Inferior parietal cortex (tissue), 1 donor: ENCODE results near the gene FLNB.

Source experiments
- DNase-seq: peaks from one replicate; pipeline ENCODE4 v3.0.0-alpha.2; 2016; ENCODE audit errors: extremely low spot score

Gene FLNB

DNA sequence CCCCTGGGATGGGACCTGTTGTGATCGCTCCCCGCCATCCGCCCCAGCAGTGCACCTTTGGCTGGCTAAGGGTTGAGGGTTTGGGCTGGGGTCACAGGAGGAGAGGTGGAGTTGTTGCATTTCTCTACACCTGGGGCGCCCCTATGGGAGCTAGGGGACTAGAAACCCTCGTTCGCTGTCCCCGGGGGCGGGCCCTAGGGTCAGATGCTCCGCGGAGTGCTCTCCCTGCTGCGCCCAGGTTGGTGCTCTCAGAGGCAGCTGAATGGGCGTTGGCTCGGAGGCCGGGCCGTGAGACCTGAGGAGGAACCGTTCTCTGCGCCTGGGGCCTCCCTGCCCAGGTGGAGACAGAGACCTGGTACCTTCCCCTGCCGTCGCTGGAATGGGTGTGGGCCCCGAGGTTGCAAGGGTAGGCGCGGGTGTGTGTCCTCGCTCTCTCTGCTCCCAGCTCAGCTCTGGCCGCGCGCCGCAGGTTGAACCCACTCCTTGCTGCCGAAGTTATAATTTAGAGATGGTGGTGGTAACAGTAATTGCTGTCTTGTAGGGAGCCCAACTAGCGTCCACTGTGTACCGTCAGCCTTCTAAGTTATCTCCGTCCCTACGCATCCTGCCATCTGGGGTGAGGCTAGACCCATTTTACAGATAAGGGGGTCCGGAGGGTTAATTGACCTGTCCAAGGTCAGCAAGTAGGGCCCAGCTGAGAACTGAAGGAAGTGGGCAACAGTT is 965 bp downstream of the FLNB start:
- no peak for DNase-seq

DNA sequence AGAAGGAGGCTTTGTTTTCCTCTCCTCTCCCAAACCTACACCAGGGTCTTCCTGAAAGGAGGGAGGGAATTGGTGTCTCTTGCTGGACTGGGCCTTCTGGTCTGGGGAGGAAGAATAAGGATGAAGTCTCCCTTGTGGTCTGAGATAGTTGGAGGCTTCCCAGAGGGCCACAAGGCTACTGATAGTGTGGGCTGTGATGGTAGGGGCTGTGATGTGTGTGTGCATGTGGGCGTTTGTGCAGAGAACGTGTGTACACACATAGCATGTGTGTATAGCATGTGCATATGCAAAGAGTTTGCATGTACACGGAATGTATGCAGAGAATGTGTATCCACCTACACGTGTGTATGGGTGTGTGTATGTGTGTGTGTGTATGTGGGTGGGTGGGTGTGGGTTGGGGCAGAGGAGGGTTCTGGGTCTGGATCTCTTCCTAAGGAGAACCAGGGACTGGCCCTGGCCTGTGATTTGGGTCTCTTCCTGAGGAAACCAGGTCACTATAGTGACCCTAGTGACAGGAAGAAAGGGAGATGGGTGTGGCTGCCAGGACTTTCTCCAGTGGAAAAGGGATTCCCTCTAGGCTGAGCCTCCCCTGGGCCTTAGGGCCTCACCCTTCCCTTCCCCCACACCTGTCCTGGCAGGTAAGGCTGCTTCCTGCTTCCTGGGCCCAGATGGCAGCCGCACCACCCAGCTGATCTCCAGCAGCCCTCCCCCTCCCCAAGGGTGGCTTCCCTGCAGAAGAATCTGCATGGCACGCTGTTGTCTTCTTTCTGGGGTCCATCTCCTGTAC is 1.7 kb downstream of the FLNB start:
- DNase-seq, result no peak

DNA sequence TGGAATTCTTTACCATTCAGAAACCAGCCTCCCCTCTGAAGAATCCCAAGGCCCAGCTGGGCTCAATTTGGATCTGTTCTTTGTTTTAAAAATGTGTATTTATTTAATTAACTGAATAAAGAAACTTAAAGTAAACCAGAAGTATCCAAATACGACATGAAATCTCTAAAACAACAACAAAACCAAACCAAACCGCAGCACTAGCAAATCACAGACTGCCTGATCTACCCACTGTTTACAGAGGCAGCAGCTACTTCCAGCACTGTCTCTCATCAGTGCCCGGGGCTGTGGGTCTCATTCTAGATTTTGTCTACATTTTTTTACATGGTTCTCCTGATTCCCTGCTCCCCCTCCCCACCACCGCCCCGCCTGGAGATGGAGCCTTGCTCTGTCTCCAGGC is 2.3 kb downstream of the FLNB start:
- DNase-seq, result no peak

- DNase-seq, result no peak
Measured at GRCh38 chr3:58011580-58011979, 3.4 kb downstream of the FLNB start.

GRCh38 chr3:58012302-58012701 is 4.1 kb downstream of the FLNB start:
- DNase-seq, result no peak

DNA sequence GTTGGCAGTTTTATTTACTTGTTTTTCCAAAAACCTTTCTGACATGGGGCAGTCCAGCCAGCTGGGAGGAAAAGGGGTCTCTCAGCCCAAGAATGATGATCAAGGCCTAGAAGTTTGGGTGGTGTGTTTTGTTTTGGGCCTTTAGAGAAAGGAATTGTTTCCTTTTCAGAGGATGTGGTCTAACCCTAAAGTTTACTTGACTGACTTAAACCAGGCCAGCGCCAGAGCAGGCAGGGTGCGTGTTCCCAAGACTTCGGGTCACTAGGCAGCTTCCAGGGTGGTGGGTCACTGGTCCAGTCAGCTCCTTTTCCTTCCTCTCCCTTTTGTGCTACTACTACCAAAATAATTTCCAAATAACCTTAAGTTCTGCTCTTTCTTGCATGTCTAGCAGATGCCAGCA is 4.9 kb downstream of the FLNB start:
- DNase-seq, result no peak

- no peak for DNase-seq
Measured at GRCh38 chr3:58013973-58014649, 5.9 kb downstream of the FLNB start.

DNA sequence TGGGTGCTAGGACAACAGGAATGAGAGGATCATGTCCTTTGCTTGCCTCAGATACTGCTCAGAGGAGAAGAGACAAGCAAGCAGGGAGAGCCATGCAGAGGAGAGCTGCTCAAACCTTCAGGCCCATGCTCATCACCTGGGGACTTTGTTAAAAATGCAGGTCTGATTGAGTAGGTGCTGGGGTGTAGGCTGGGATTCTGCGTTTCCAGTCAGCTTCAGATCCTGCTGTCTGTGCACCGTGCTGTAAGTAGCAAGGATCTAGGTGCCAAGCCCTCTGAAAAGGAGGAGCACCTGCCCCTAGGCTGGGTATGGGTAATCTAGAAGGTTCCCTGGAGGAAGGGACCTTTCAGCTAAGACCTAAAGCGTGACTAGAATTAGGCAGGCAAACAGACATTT is 7.3 kb downstream of the FLNB start:
- no peak for DNase-seq

DNA sequence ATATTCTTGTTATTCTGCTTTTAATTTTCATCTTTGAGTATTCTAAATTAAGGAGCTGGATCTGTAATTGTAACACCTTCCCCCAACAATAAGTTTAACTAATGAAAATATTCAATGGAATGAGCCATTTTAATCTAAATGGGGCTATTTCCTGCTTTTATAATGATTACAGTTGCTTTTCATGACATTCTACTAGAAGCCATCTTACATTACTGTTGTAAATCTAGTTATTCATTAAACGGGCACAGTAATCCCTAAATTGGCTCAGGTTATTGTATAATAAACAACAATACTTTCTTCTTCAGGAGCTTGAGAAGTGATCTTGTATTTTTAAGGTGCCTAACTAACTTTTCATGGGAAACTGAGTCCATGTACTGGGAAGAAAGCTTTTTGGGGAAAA is 8.5 kb downstream of the FLNB start:
- no peak for DNase-seq

DNA sequence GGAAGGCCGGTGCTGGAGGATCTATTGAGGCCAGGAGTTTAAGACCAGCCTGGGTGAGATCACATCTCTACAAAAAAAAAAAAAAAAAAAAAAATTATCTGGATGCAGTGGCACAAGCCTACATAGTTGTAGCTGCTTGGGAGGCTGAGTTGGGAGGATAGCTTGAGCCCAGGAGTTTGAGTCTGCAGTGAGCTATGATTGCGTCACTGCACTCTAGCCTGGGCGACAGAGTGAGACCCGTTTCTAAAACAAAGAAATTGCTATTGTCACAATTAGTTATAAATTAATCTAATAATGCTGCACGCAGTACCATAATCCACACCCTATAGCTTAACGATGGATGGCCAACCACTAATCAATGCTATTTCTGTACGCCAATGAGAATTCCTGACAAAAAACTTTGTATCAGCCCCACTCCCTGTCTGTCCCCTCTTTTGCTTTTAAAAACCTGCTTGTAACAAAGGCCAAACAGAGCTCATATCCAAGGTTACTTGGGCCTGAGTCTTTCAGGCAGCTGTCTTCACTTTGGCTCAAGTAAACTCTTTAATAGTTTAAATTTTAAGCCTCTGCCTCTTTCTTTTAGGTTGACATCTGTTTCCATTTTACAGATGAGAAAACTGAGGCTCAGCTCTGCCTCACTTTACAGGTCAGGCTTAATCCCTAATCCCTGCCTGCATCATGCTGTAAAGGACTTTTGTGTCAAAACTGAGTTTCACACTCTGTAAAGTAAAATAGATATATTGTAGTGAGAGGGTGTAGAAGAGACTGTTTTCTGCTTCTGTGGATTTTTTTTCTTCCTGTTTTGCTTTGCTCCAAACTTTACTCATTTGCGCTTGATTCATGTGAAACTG is 10.9 kb downstream of the FLNB start:
- DNase-seq, result no peak

DNA sequence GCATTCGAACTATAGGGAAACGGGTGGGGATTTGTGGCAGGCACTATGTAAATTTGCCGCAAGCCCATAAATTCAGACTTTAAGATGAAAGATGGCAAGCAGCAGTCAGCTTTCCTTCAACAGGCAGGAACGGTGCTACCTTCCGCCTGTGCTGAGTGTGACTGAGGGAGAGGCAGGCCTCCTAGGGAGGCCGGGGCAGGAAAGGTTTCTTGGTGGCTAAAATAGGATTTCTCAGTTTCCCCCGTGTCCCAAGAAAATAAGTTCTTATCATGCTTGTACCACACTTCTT is 12.5 kb downstream of the FLNB start:
- no peak for DNase-seq

GRCh38 chr3:58021072-58021959 is 13.1 kb downstream of the FLNB start:
- no peak for DNase-seq

DNA sequence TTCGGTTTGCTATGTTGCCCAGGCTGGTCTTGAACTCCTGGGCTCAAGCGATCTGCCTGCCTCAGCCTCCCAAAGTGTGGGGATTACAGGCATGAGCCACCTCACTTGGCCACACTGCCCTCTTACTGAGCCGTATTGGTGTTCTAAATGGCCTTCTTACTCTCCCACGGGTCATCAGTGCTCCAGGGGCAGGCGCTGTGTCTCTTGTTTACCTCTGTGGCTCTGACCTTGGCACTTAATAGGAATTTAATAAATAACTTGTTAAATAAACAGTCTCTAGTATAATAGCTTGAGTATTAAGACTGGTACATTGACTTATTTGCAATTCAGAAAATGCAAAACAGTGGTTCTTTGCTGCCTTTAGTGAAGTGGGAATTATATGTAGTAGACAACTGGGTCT is 13.7 kb downstream of the FLNB start:
- no peak for DNase-seq

DNA sequence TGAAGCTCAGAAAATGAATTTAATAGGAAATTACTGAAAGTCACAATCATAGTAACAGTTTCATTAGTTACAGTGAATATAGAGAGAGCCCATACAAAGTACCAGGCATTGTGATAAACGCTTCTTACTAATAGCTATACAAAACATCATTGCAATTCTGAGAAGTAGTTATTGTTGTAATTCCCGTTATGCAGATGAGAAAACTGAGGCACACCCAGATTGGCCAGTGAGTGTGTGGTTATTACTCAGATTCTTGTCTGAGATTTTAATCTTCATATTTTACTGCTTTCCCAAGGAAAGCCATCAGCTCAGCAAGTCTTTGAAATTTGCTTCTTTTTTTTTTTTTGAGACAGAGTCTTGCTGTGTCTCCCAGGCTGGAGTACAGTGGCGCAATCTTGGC is 14.3 kb downstream of the FLNB start:
- no peak for DNase-seq

DNA sequence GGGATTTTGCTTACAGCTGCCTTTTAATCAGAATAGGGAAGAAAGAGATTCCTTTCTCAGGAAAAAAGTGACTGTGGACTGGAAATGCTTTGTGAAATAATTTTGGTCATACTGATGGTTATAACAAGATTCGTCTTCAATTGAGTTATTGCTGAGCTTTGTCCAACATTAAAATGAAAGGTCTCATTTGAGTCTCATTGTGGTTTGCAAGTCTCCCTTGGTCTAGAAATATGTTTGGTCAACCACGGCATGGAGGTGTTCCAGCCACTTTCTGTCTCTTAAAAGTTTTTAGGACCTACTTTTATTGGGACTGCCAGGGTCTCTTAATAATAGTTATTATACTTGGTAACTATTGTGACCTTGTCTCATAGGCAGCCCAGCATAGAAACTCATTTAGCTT is 15.3 kb downstream of the FLNB start:
- no peak for DNase-seq

DNA sequence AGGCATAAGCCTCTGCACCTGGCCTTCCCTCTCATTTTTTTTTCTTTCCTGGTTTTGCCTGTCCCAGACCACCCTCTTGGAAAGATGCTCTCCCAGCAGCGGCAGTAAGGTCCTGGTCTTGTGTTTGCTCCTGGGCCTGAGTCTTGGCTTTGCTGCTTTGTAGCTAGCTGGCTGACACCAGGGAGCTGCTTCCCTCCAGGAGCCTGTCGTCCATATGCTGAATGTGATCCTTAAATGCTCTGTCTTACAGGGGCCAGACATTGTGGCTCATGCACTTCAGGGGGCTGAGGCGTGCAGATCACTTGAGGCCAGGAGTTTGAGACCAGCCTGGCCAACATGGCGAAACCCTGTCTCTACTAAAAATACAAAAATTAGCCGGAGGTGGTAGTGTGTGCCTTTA is 17.2 kb downstream of the FLNB start:
- DNase-seq, result no peak

- DNase-seq, result no peak
Measured at GRCh38 chr3:58025837-58026569, 17.8 kb downstream of the FLNB start.

GRCh38 chr3:58026598-58026997 is 18.4 kb downstream of the FLNB start:
- no peak for DNase-seq

DNA sequence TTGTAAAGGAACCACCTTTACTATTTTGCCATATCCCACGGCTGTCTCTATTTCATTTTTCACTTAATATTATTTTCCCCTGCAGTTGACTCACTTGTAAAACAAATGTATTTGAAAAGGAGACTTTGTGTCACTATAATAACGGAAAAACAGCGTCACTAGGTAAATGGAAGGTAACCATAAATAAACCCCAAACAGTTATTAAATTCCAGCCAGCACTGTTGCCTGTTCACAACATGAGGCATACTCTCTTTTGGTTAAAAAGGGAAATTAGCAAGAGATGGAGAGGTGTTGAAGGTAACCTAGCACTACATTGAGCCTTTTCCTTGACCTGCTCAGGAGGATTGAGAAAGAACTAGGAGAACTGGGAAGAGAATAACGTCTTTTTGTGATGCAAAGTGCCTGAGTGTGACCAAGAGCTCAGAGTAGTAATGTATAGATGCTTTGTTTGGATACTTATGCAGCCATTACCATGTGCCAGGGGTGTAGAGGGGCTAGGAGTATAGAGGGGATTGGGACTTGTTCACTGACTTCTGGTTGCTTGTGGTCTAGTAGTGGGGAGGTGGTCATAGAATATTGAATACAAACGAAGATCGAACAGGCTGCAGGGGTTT is 19.6 kb downstream of the FLNB start:
- no peak for DNase-seq

GRCh38 chr3:58028902-58029301 is 20.7 kb downstream of the FLNB start:
- no peak for DNase-seq
